GM23248 (cell line): ENCODE results near the gene MEF2A. TPM values are rescaled to one million over a fixed set of nuclear protein-coding genes. Genes with fewer than 3 reads are reported as not detected.
A peak's percentile ranks its signal among the peaks of the same experiment; 100 is the strongest.

Experiments used
- DNase-seq: peaks from one replicate; pipeline ENCODE4 v3.0.0-alpha.2; 2015
- H2AFZ ChIP-seq: fragments of 200-600 bp; sonication (generic); 2 replicates; pipeline ENCODE4 v1.6.1; 2016; ENCODE audit warnings: antibody characterized with exemption
- H3F3A ChIP-seq: fragments of 200-600 bp; sonication (generic); 2 replicates; pipeline ENCODE4 v1.6.1; 2016; ENCODE audit warnings: mild to moderate bottlenecking, antibody characterized with exemption, mixed run types; ENCODE audit not compliant: insufficient read depth
- H3K27ac ChIP-seq: fragments of 200-600 bp; sonication (generic); 2 replicates; pipeline ENCODE4 v1.5.1; 2016; ENCODE audit warnings: mild to moderate bottlenecking
- H3K27me3 ChIP-seq: fragments of 200-600 bp; sonication (generic); replicated peaks from 2 replicates; pipeline ENCODE4 v1.6.1; 2016; ENCODE audit warnings: mild to moderate bottlenecking; ENCODE audit not compliant: insufficient read depth
- H3K36me3 ChIP-seq: fragments of 200-600 bp; sonication (generic); 2 replicates; pipeline ENCODE4 v1.6.1; 2016; ENCODE audit warnings: low read depth, mild to moderate bottlenecking
- H3K4me1 ChIP-seq: fragments of 200-600 bp; sonication (generic); 2 replicates; pipeline ENCODE4 v1.6.1; 2016; ENCODE audit warnings: mild to moderate bottlenecking; ENCODE audit not compliant: insufficient read depth
- H3K4me2 ChIP-seq: fragments of 200-600 bp; sonication (generic); one replicate; pipeline ENCODE4 v1.6.1; 2016; ENCODE audit warnings: mild to moderate bottlenecking; ENCODE audit not compliant: unreplicated experiment
- H3K4me3 ChIP-seq: fragments of 200-600 bp; sonication (generic); 2 replicates; pipeline ENCODE4 v1.5.1; 2016; ENCODE audit warnings: mild to moderate bottlenecking
- H3K79me2 ChIP-seq: fragments of 200-600 bp; sonication (generic); 2 replicates; pipeline ENCODE4 v1.6.1; 2016; ENCODE audit warnings: mild to moderate bottlenecking; ENCODE audit not compliant: insufficient read depth
- H3K9ac ChIP-seq: fragments of 200-600 bp; sonication (generic); 2 replicates; pipeline ENCODE4 v1.6.1; 2016; ENCODE audit warnings: mild to moderate bottlenecking
- H3K9me2 ChIP-seq: fragments of 200-600 bp; sonication (generic); 2 replicates; pipeline ENCODE4 v1.6.1; 2016; ENCODE audit warnings: mixed run types, mild to moderate bottlenecking, moderate library complexity; ENCODE audit not compliant: insufficient read depth
- H3K9me3 ChIP-seq: fragments of 200-600 bp; sonication (generic); one replicate; pipeline ENCODE4 v1.6.1; 2017; ENCODE audit warnings: low read depth
- H4K20me1 ChIP-seq: fragments of 200-600 bp; sonication (generic); 2 replicates; pipeline ENCODE4 v1.6.0; 2016; ENCODE audit not compliant: insufficient read depth
- EZH2 ChIP-seq: fragments of 200-600 bp; sonication (generic); IDR thresholded peaks from 2 replicates; pipeline ENCODE4 v1.6.1; 2018; ENCODE audit warnings: antibody characterized with exemption, mild to moderate bottlenecking; ENCODE audit not compliant: insufficient read depth, poor library complexity, severe bottlenecking
- EZH2phosphoT487 ChIP-seq: fragments of 200-600 bp; sonication (generic); IDR thresholded peaks from 2 replicates; pipeline ENCODE4 v1.6.1; 2018; ENCODE audit warnings: antibody characterized with exemption, moderate library complexity, mild to moderate bottlenecking, low read depth; ENCODE audit not compliant: insufficient read depth
- WGBS, 2 experiments: methylation state at CpG; one replicate each; pipeline ENCODE4 v1.1.6; 2015 to 2017; ENCODE audit warnings: low lambda C conversion rate in 2 of 2, low coverage in 1 of 2; ENCODE audit errors: missing lambda C conversion rate in 2 of 2; 5-methylcytosine and 5-hydroxymethylcytosine counted together
- in situ Hi-C: fragments of 300-500 bp; cut with MboI; formaldehyde crosslinking; loops from 2 replicates; pipeline ENCODE4 v1.15.0; 2020
- polyA plus RNA-seq: library from polyadenylated mRNA; unstranded; fragments of >200 nt; fragmentation: Nextera tagmentation; extraction: Ambion mirVana; gene quantifications from 2 replicates; pipeline ENCODE4 v1.2.1, GENCODE V29; 2016
- total RNA-seq: library from RNA; depleted of rRNA; stranded (reverse); fragments of >200 nt; shearing (Covaris generic); gene quantifications from 2 replicates; pipeline ENCODE4 v1.2.3, GENCODE V29; 2014

The MEF2A gene
- total and polyA plus RNA-seq, 2 experiments from 2014 or later, result 24.3 to 37.8 TPM

GRCh38 chr15:99526176-99526575 is 39.6 kb upstream of the MEF2A start:
- no peaks in the 10 kb centered on the region for H3K79me2 ChIP-seq
- no peaks in the 10 kb centered on the region for H3F3A ChIP-seq
- H3K4me1 ChIP-seq, result no peaks in the 10 kb centered on the region
- H3K4me3 ChIP-seq, result no peak overlapping the region
- no peaks in the 10 kb centered on the region for H3K9me2 ChIP-seq
- 73 to 79% methylated on average over 4 of the region's 4 CpGs for WGBS, 2 experiments
- H4K20me1 ChIP-seq, result no peaks in the 10 kb centered on the region
- no peaks in the 10 kb centered on the region for H3K9me3 ChIP-seq
- no peaks in the 10 kb centered on the region for H3K27me3 ChIP-seq
- no peak overlapping the region for H3K27ac ChIP-seq
- no peaks in the 10 kb centered on the region for H3K36me3 ChIP-seq
- TF ChIP-seq EZH2, result no peak
- no peak for TF ChIP-seq EZH2phosphoT487
- no peak for DNase-seq
- in situ Hi-C loops, result no loop called here
- H3K4me2 ChIP-seq, result no peak overlapping the region
- H3K9ac ChIP-seq, result no peak overlapping the region
- no peak overlapping the region for H2AFZ ChIP-seq

- no peaks in the 10 kb centered on the region for H3F3A ChIP-seq
- WGBS, 2 experiments, result 79 to 84% methylated on average over 3 of the region's 3 CpGs
- in situ Hi-C loops, result no loop called here
Measured at GRCh38 chr15:99526671-99527070, 39.1 kb upstream of the MEF2A start.

GRCh38 chr15:99536422-99537040 is 29.3 kb upstream of the MEF2A start:
- no peaks in the 10 kb centered on the region for H3K79me2 ChIP-seq
- no peaks in the 10 kb centered on the region for H3K27me3 ChIP-seq
- H4K20me1 ChIP-seq, result no peaks in the 10 kb centered on the region
- no peak overlapping the region for H3K4me3 ChIP-seq
- peak overlapping the region; percentile 29; the same call in 1 of the 2 replicates for H3K9ac ChIP-seq
- peak; percentile 85 for DNase-seq
- no peaks in the 10 kb centered on the region for H3K9me2 ChIP-seq
- peak overlapping the region; percentile 51 for H3K4me2 ChIP-seq
- TF ChIP-seq EZH2phosphoT487 (0 out of 2 replicates have a peak, but pooled peaks have one; percentile 61), EZH2 (no peak)
- H3K27ac ChIP-seq, result peak overlapping the region; percentile 55
- peaks cover 22% of the 10 kb centered on the region for H3F3A ChIP-seq
- H3K36me3 ChIP-seq, result no peaks in the 10 kb centered on the region
- no peak overlapping the region for H2AFZ ChIP-seq
- in situ Hi-C loops, result no loop called here
- peaks cover 17% of the 10 kb centered on the region for H3K4me1 ChIP-seq
- 9% methylated on average over 4 of the region's 4 CpGs for WGBS, 2 experiments
- no peaks in the 10 kb centered on the region for H3K9me3 ChIP-seq

More at GRCh38 chr15:99526671-99527070, 39.1 kb upstream of the MEF2A start:
- Histone ChIP-seq H3K36me3 (no peaks in the 10 kb centered on the region), H3K79me2 (no peaks in the 10 kb centered on the region), H3K4me3 (no peak overlapping the region), H2AFZ (no peak overlapping the region), H4K20me1 (no peaks in the 10 kb centered on the region), H3K27ac (no peak overlapping the region), H3K4me2 (no peak overlapping the region), H3K27me3 (no peaks in the 10 kb centered on the region), H3K4me1 (no peaks in the 10 kb centered on the region), H3K9ac (no peak overlapping the region), H3K9me2 (no peaks in the 10 kb centered on the region), H3K9me3 (no peaks in the 10 kb centered on the region)
- no peak for DNase-seq
- no peak for TF ChIP-seq EZH2phosphoT487
- TF ChIP-seq EZH2, result no peak

- Histone ChIP-seq H3K27ac (peak overlapping the region; percentile 55), H4K20me1 (no peaks in the 10 kb centered on the region), H3K9me2 (no peaks in the 10 kb centered on the region), H3K9ac (peak overlapping the region; percentile 29), H3K27me3 (no peaks in the 10 kb centered on the region), H3K4me2 (peak overlapping the region; percentile 51), H3K9me3 (no peaks in the 10 kb centered on the region), H3K4me3 (no peak overlapping the region), H3K79me2 (no peaks in the 10 kb centered on the region), H2AFZ (no peak overlapping the region), H3F3A (peaks cover 22% of the 10 kb centered on the region), H3K36me3 (no peaks in the 10 kb centered on the region), H3K4me1 (peaks cover 19% of the 10 kb centered on the region)
- no peak for TF ChIP-seq EZH2
- no peak for TF ChIP-seq EZH2phosphoT487
- in situ Hi-C loops, result no loop called here
- peak; percentile 53 for DNase-seq
- WGBS, 2 experiments, result 67 to 75% methylated on average over 4 of the region's 4 CpGs
Measured at GRCh38 chr15:99537344-99537743, 28.4 kb upstream of the MEF2A start.

GRCh38 chr15:99538261-99538660 is 27.5 kb upstream of the MEF2A start:
- Histone ChIP-seq H3K27me3 (no peaks in the 10 kb centered on the region), H3F3A (peaks cover 22% of the 10 kb centered on the region), H3K4me2 (no peak overlapping the region), H3K9ac (no peak overlapping the region), H4K20me1 (no peaks in the 10 kb centered on the region), H3K9me3 (no peaks in the 10 kb centered on the region), H3K27ac (no peak overlapping the region), H3K9me2 (no peaks in the 10 kb centered on the region), H3K79me2 (no peaks in the 10 kb centered on the region), H3K4me1 (peaks cover 28% of the 10 kb centered on the region), H3K4me3 (no peak overlapping the region), H2AFZ (no peak overlapping the region), H3K36me3 (no peaks in the 10 kb centered on the region)
- in situ Hi-C loops, result no loop called here
- 78 to 80% methylated on average over 1 of the region's 1 CpG for WGBS, 2 experiments
- no peak for TF ChIP-seq EZH2phosphoT487
- TF ChIP-seq EZH2, result no peak
- DNase-seq, result no peak
